ENCODE measurements around the gene NPHP4.

NPHP4 gene

GRCh38 chr1:5907966-5908365, 84.3 kb downstream of the NPHP4 start:
- TF ChIP-seq ZNF70 (CRISPR knock-in tag; IDR thresholded peaks at IDR 0.05) (no peak), TCF4 (CRISPR knock-in tag; IDR thresholded peaks at IDR 0.05; ENCODE audit: borderline replicate concordance) (no peak), ZFP3 (CRISPR knock-in tag; IDR thresholded peaks at IDR 0.05) (no peak)
- ATAC-seq: no peak

- TF ChIP-seq CSRNP3 (CRISPR knock-in tag; IDR thresholded peaks at IDR 0.05): no peak
- TF ChIP-seq POU6F1 (CRISPR knock-in tag; IDR thresholded peaks at IDR 0.05; ENCODE audit: borderline replicate concordance, low read depth): no peak
- TF ChIP-seq CREB5 (CRISPR knock-in tag; IDR thresholded peaks at IDR 0.05; ENCODE audit: low read depth): no peak
- ATAC-seq: no peak
These were observed 84.8 kb downstream of the NPHP4 start for GRCh38 chr1:5907386-5907785.

- no peak for TF ChIP-seq CSDC2 (CRISPR knock-in tag; IDR thresholded peaks at IDR 0.05)
- no peak for ATAC-seq
These were observed 85.3 kb downstream of the NPHP4 start for GRCh38 chr1:5906966-5907365.

- no peak for ATAC-seq
- TF ChIP-seq BACH2 (CRISPR knock-in tag; IDR thresholded peaks at IDR 0.05; ENCODE audit: borderline replicate concordance): no peak
- TF ChIP-seq CSDC2 (CRISPR knock-in tag; IDR thresholded peaks at IDR 0.05): no peak
- no peak for TF ChIP-seq POU6F1 (CRISPR knock-in tag; IDR thresholded peaks at IDR 0.05; ENCODE audit: borderline replicate concordance, low read depth)
- TF ChIP-seq ZNF70 (CRISPR knock-in tag; IDR thresholded peaks at IDR 0.05): no peak
- TF ChIP-seq PATZ1 (CRISPR knock-in tag; IDR thresholded peaks at IDR 0.05; ENCODE audit: borderline replicate concordance): no peak
- no peak for TF ChIP-seq ZC3H10 (CRISPR knock-in tag; IDR thresholded peaks at IDR 0.05)
- TF ChIP-seq TSHZ2 (CRISPR knock-in tag; IDR thresholded peaks at IDR 0.05): no peak
- no peak for TF ChIP-seq CREB5 (CRISPR knock-in tag; IDR thresholded peaks at IDR 0.05; ENCODE audit: low read depth)
- no peak for TF ChIP-seq OSR1 (CRISPR knock-in tag; IDR thresholded peaks at IDR 0.05)
- no peak for TF ChIP-seq ESRRG (CRISPR knock-in tag; IDR thresholded peaks at IDR 0.05)
- TF ChIP-seq GLIS3 (CRISPR knock-in tag; IDR thresholded peaks at IDR 0.05): no peak
- TF ChIP-seq PPARA (CRISPR knock-in tag; IDR thresholded peaks at IDR 0.05; ENCODE audit: borderline replicate concordance): no peak
These were observed 86.1 kb downstream of the NPHP4 start for GRCh38 chr1:5906116-5906515.
